Panc1 (cell line): ENCODE data around the gene TES. TPM values are rescaled to one million over a fixed set of nuclear protein-coding genes. Genes with fewer than 3 reads are reported as not detected.

ENCODE experiments used
- ATAC-seq: fragments of 200-7000 bp; cut with Tn5 transposase; 2 replicates; pipeline ENCODE4 v1.9.1; 2020; ENCODE audit warnings: mild to moderate bottlenecking, moderate library complexity
- Bru-seq: library from RNA; stranded (reverse); fragments of 400-500 nt; gene quantifications from one replicate; lab custom pipeline; 2021; lab: Mats Ljungman, UMichigan
- BruChase-seq, 2 experiments: library from RNA; stranded (reverse); fragments of 400-500 nt; gene quantifications; one replicate each; lab custom pipeline; 2021; lab: Mats Ljungman, UMichigan
- BruUV-seq: library from RNA; stranded (reverse); fragments of 400-500 nt; replicated peaks from 2 replicates; lab custom pipeline; 2021; lab: Mats Ljungman, UMichigan
- CTCF ChIA-PET: fragments of 300-600 bp; sonication (Branson Sonifier 250); formaldehyde crosslinking; loops from one replicate; lab custom pipeline; 2022; ENCODE audit warnings: antibody characterized with exemption; lab: Charles Lee
- POLR2A ChIA-PET: fragments of 300-600 bp; sonication (Branson Sonifier 250); formaldehyde crosslinking; loops from one replicate; lab custom pipeline; 2022; ENCODE audit warnings: antibody characterized with exemption; lab: Charles Lee
- DNase-seq: peaks from one replicate; pipeline ENCODE4 v3.0.0-alpha.2; 2010; ENCODE audit warnings: low read depth, low spot score
- H3K27ac ChIP-seq: 2 replicates; pipeline ENCODE4 v1.5.1; 2011; ENCODE audit warnings: mild to moderate bottlenecking, low read length, inconsistent platforms
- H3K27me3 ChIP-seq: fragments of 200-500 bp; sonication (Bioruptor generic); 2 replicates; pipeline ENCODE4 v1.6.0; 2014; ENCODE audit warnings: low read length, inconsistent platforms; ENCODE audit not compliant: control insufficient read depth, insufficient read depth
- H3K36me3 ChIP-seq: fragments of 200-500 bp; sonication (Bioruptor generic); 2 replicates; pipeline ENCODE4 v1.5.1; 2014; ENCODE audit warnings: inconsistent platforms, mild to moderate bottlenecking, low read length, moderate library complexity; ENCODE audit not compliant: control insufficient read depth, insufficient read depth
- H3K4me1 ChIP-seq: 2 replicates; pipeline ENCODE4 v1.5.1; 2011; ENCODE audit warnings: inconsistent platforms, mild to moderate bottlenecking, low read length, moderate library complexity; ENCODE audit not compliant: control insufficient read depth, insufficient read depth
- H3K4me3 ChIP-seq, 2 experiments: 2 replicates each; pipeline ENCODE4 v1.5.1; 2011 to 2012; ENCODE audit warnings: low read depth in 2 of 2, low read length in 2 of 2, mild to moderate bottlenecking in 2 of 2, inconsistent platforms in 1 of 2, moderate library complexity in 1 of 2
- H3K9me3 ChIP-seq: fragments of 200-500 bp; sonication (Bioruptor generic); 2 replicates; pipeline ENCODE4 v1.5.1; 2014; ENCODE audit warnings: low read depth, mild to moderate bottlenecking, inconsistent platforms, low read length, moderate library complexity; ENCODE audit not compliant: control insufficient read depth, insufficient read depth
- CTCF ChIP-seq: fragments of 450-650 bp; IDR thresholded peaks from 2 replicates; pipeline ENCODE4 v1.5.1; 2017; ENCODE audit warnings: mild to moderate bottlenecking
- POLR2AphosphoS5 ChIP-seq: IDR thresholded peaks from 2 replicates; pipeline ENCODE4 v1.6.1; 2012; ENCODE audit warnings: mild to moderate bottlenecking, low read depth, low read length, moderate library complexity
- REST ChIP-seq, 2 experiments: IDR thresholded peaks; 2 replicates each; pipeline ENCODE4 v1.6.1; 2011 to 2012; ENCODE audit warnings: low read depth in 2 of 2, control low read depth in 1 of 2, low read length in 1 of 2, mild to moderate bottlenecking in 1 of 2, moderate library complexity in 1 of 2; ENCODE audit not compliant: insufficient read depth in 1 of 2
- TCF7L2 ChIP-seq: IDR thresholded peaks from 2 replicates; pipeline ENCODE4 v1.6.1; 2011; ENCODE audit warnings: mild to moderate bottlenecking, low read depth, low read length, inconsistent platforms
- in situ Hi-C: cut with HindIII; loops from 2 replicates; pipeline ENCODE4 v1.10.0; 2016; ENCODE audit warnings: low sequenced_read_pairs, low pct_unique_long_range_greater_than_20kb
- intact Hi-C: fragments of 100-400 bp; cut with micrococcal nuclease; formaldehyde crosslinking; loops from one replicate; pipeline ENCODE4 v1.10.0; 2022; ENCODE audit not compliant: unreplicated experiment
- long read RNA-seq: library from polyadenylated mRNA; unstranded; transcript quantifications from one replicate; pipeline ENCODE4 v2.0.0, GENCODE V29; 2021; ENCODE audit not compliant: unreplicated experiment
- polyA plus RNA-seq: library from polyadenylated mRNA; unstranded; fragments of >200 nt; gene quantifications from one replicate; pipeline ENCODE4 v1.2.1, GENCODE V29; 2012; ENCODE audit warnings: missing spikeins; ENCODE audit not compliant: insufficient read length
- total RNA-seq: library from RNA; stranded (reverse); gene quantifications from one replicate; pipeline ENCODE4 v1.2.1, GENCODE V29; 2021; ENCODE audit not compliant: unreplicated experiment

Gene TES
- total RNA-seq (99.4 TPM), Bru-seq, nascent RNA (percentile 96 among the genes with signal in this experiment), BruChase-seq, experiment 1, labeled RNA remaining after a 2-hour chase (percentile 90 among the genes with signal in this experiment), BruChase-seq, experiment 2, labeled RNA remaining after a 6-hour chase (percentile 93 among the genes with signal in this experiment)
- polyA plus RNA-seq: 84.1 TPM
- long read RNA-seq, transcript TES-201 (7 exons, 2,782 nt): major isoform, 215 of 253 reads
- long read RNA-seq, partial matches to known transcripts: 21 of 253 reads
- long read RNA-seq, other reads (novel, unspliced or antisense): 14 of 253 reads

- POLR2A ChIA-PET: interaction anchor here (0.6 to 1.2 kb wide), 7 partner anchors 9 to 1122 kb away, joined by 3 to 5 read pairs (median 3); partner anchors contain the start of gene CAV2
- H3K27me3 ChIP-seq: no peaks in the 10 kb centered on the region
- ATAC-seq: peak; percentile 94
- BruUV-seq: no TSS peak
- peak within 1 kb of the TSS; percentile 66 to 93 for H3K4me3 ChIP-seq
- intact Hi-C loops: no loop called here
- H3K36me3 ChIP-seq: no peaks in the 10 kb centered on the region
- in situ Hi-C loops: no loop called here
- TF ChIP-seq TCF7L2 (peak; percentile 99), POLR2AphosphoS5 (peak; percentile 61), REST (IDR thresholded peaks at IDR 0.05; ENCODE audit: insufficient read depth in 1 of 2, low read depth in 2 of 2, low read length in 1 of 2) (no peak), CTCF (peak; percentile 22)
- peak within 1 kb of the TSS; percentile 90 for H3K27ac ChIP-seq
- DNase-seq: no peak
- no peaks in the 10 kb centered on the region for H3K9me3 ChIP-seq
- peaks cover 41% of the 10 kb centered on the region for H3K4me1 ChIP-seq
- CTCF ChIA-PET: interaction anchor here (0.7 to 2.7 kb wide), 2 partner anchors 30 to 652 kb away, joined by 3 to 6 read pairs; no protein-coding TSS in a partner anchor
Observed at GRCh38 chr7:116210345-116211005, at the start of gene TES. Gene TES, plus strand, starts transcription at chr7:116210539. Its CDS starts 169 bp downstream, at chr7:116210708.

GRCh38 chr7:116161728-116162127, 48.6 kb upstream of the TES start:
- Histone ChIP-seq H3K9me3 (no peaks in the 10 kb centered on the region), H3K27me3 (no peaks in the 10 kb centered on the region), H3K36me3 (no peaks in the 10 kb centered on the region; the same call in 1 of the 2 replicates), H3K4me3 (no peak overlapping the region), H3K4me1 (peaks cover 6% of the 10 kb centered on the region; the same call in 1 of the 2 replicates), H3K27ac (no peak overlapping the region)
- intact Hi-C loops (no loop called here), in situ Hi-C loops (no loop called here)
- ATAC-seq (peak; percentile 68), DNase-seq (no peak)
- BruUV-seq: no TSS peak
- TF ChIP-seq POLR2AphosphoS5 (no peak), REST (IDR thresholded peaks at IDR 0.05; ENCODE audit: insufficient read depth in 1 of 2, low read depth in 2 of 2, low read length in 1 of 2) (no peak)
- ChIA-PET POLR2A (no interaction called here), CTCF (no interaction called here)
